H1 (cell line): Measurements from ENCODE around the gene SLC5A2. TPM values are rescaled to one million over a fixed set of nuclear protein-coding genes. Genes with fewer than 3 reads are reported as not detected.
A peak's percentile ranks its signal among the peaks of the same experiment; 100 is the strongest.

Experiments used
- CTBP2 ChIP-seq: IDR thresholded peaks from 2 replicates; pipeline ENCODE4 v1.7.0; 2011; ENCODE audit warnings: borderline replicate concordance, mild to moderate bottlenecking, moderate library complexity, mixed read lengths, low read length; ENCODE audit not compliant: insufficient read depth, insufficient read length
- HDAC6 ChIP-seq: IDR thresholded peaks from one replicate; pipeline ENCODE4 v1.7.1; 2012; ENCODE audit warnings: low read depth, mild to moderate bottlenecking, inconsistent platforms, low read length, moderate library complexity
- NRF1 ChIP-seq: IDR thresholded peaks from 2 replicates; pipeline ENCODE4 v1.6.1; 2011; ENCODE audit warnings: mild to moderate bottlenecking, low read depth, low read length, improper control_type of control experiment
- SIN3A ChIP-seq, 2 experiments: IDR thresholded peaks in 1 of 2; conservative IDR thresholded peaks in 1 of 2; 2 replicates each; pipeline ENCODE4 v1.6.1; 2011 to 2012; ENCODE audit warnings: low read length in 2 of 2, improper control_type of control experiment in 1 of 2, low read depth in 1 of 2, mild to moderate bottlenecking in 1 of 2
- SUZ12 ChIP-seq: fragments of 200-600 bp; sonication (generic); IDR thresholded peaks from 2 replicates; pipeline ENCODE4 v1.6.1; 2012; ENCODE audit warnings: mild to moderate bottlenecking, inconsistent platforms, low read length, moderate library complexity, mixed read lengths
- TEAD4 ChIP-seq: IDR thresholded peaks from 2 replicates; pipeline ENCODE4 v1.6.1; 2012; ENCODE audit warnings: low read depth, low read length, inconsistent platforms, mixed read lengths
- polyA plus RNA-seq, 7 experiments: library from polyadenylated mRNA; depleted of rRNA in 3 of 7; stranded (reverse) in 5 of 7; unstranded in 2 of 7; fragments of >200 nt in 5 of 7; fragments of 200-250 nt in 2 of 7; gene quantifications; 1 replicate in 5 of 7; 2 replicates in 1 of 7; 4 replicates in 1 of 7; pipeline versions ENCODE4 v1.2.1 to v1.2.3, GENCODE V29; 2011 to 2013; ENCODE audit warnings: missing spikeins in 2 of 7, mixed read lengths in 2 of 7
- total RNA-seq: library from RNA; stranded (reverse); fragmentation: NEBNext Ultra II Directional; extraction: Animal tissue kit (Norgen Biotek cat#: 25700); gene quantifications from 2 replicates; pipeline ENCODE4 v1.2.1, GENCODE V29; 2021
- TF ChIP-seq, protein P1 (sequence below): fragments of 300-600 bp; sonication (generic); IDR thresholded peaks from 2 replicates; pipeline ENCODE4 v1.7.1; 2012; ENCODE audit warnings: low read length, moderate library complexity, mild to moderate bottlenecking, inconsistent platforms; ENCODE audit not compliant: insufficient replicate concordance
- TF ChIP-seq, protein P2 (sequence below): IDR thresholded peaks from 2 replicates; pipeline ENCODE4 v1.6.1; 2011; ENCODE audit warnings: low read length, improper control_type of control experiment

Gene SLC5A2
- total and polyA plus RNA-seq, 2 of the 8 experiments (the other 6 are each of a cell fraction or from before 2014, with no cell fraction given) = 0.56 to 4.4 TPM

DNA sequence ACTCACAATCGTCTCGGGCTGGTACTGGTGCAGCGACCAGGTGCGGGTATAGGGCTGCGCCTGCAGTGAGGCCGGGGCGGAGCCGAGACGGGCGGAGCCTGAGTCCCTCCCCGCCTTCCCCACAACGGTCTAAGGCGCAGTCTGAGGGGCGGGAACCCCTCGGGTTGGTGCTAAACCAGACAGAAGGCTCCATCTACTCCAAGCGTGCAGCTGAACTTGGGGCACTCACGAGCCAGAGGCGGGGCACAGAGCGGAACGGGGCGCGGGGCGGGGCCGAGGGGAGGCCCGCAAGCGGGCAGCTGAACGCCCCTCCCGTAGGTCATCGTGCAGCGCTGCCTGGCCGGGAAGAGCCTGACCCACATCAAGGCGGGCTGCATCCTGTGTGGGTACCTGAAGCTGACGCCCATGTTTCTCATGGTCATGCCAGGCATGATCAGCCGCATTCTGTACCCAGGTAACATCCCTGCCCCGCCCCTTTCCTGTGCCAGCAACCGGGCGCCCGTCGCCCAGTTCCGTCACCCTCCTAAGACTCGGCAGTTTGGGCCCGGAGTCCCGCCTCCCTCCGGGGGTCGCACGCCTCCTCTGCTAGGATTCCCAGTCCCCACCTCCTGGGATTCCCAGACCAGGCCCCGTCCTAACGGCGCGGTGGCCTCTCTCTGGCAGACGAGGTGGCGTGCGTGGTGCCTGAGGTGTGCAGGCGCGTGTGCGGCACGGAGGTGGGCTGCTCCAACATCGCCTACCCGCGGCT lies 5.0 kb downstream of the SLC5A2 start (continued):
- TF ChIP-seq NRF1 (no peak), HDAC6 (no peak), CTBP2 (no peak), TEAD4 (no peak), SIN3A (conservative IDR thresholded peaks at IDR 0.05 in 1 of 2, IDR thresholded peaks at IDR 0.05 in 1 of 2; ENCODE audit: low read depth in 1 of 2, low read length in 2 of 2) (no peak), SUZ12 (0 out of 2 replicates have a peak, but pooled peaks have one; percentile 39)
- TF ChIP-seq, protein P1, sequence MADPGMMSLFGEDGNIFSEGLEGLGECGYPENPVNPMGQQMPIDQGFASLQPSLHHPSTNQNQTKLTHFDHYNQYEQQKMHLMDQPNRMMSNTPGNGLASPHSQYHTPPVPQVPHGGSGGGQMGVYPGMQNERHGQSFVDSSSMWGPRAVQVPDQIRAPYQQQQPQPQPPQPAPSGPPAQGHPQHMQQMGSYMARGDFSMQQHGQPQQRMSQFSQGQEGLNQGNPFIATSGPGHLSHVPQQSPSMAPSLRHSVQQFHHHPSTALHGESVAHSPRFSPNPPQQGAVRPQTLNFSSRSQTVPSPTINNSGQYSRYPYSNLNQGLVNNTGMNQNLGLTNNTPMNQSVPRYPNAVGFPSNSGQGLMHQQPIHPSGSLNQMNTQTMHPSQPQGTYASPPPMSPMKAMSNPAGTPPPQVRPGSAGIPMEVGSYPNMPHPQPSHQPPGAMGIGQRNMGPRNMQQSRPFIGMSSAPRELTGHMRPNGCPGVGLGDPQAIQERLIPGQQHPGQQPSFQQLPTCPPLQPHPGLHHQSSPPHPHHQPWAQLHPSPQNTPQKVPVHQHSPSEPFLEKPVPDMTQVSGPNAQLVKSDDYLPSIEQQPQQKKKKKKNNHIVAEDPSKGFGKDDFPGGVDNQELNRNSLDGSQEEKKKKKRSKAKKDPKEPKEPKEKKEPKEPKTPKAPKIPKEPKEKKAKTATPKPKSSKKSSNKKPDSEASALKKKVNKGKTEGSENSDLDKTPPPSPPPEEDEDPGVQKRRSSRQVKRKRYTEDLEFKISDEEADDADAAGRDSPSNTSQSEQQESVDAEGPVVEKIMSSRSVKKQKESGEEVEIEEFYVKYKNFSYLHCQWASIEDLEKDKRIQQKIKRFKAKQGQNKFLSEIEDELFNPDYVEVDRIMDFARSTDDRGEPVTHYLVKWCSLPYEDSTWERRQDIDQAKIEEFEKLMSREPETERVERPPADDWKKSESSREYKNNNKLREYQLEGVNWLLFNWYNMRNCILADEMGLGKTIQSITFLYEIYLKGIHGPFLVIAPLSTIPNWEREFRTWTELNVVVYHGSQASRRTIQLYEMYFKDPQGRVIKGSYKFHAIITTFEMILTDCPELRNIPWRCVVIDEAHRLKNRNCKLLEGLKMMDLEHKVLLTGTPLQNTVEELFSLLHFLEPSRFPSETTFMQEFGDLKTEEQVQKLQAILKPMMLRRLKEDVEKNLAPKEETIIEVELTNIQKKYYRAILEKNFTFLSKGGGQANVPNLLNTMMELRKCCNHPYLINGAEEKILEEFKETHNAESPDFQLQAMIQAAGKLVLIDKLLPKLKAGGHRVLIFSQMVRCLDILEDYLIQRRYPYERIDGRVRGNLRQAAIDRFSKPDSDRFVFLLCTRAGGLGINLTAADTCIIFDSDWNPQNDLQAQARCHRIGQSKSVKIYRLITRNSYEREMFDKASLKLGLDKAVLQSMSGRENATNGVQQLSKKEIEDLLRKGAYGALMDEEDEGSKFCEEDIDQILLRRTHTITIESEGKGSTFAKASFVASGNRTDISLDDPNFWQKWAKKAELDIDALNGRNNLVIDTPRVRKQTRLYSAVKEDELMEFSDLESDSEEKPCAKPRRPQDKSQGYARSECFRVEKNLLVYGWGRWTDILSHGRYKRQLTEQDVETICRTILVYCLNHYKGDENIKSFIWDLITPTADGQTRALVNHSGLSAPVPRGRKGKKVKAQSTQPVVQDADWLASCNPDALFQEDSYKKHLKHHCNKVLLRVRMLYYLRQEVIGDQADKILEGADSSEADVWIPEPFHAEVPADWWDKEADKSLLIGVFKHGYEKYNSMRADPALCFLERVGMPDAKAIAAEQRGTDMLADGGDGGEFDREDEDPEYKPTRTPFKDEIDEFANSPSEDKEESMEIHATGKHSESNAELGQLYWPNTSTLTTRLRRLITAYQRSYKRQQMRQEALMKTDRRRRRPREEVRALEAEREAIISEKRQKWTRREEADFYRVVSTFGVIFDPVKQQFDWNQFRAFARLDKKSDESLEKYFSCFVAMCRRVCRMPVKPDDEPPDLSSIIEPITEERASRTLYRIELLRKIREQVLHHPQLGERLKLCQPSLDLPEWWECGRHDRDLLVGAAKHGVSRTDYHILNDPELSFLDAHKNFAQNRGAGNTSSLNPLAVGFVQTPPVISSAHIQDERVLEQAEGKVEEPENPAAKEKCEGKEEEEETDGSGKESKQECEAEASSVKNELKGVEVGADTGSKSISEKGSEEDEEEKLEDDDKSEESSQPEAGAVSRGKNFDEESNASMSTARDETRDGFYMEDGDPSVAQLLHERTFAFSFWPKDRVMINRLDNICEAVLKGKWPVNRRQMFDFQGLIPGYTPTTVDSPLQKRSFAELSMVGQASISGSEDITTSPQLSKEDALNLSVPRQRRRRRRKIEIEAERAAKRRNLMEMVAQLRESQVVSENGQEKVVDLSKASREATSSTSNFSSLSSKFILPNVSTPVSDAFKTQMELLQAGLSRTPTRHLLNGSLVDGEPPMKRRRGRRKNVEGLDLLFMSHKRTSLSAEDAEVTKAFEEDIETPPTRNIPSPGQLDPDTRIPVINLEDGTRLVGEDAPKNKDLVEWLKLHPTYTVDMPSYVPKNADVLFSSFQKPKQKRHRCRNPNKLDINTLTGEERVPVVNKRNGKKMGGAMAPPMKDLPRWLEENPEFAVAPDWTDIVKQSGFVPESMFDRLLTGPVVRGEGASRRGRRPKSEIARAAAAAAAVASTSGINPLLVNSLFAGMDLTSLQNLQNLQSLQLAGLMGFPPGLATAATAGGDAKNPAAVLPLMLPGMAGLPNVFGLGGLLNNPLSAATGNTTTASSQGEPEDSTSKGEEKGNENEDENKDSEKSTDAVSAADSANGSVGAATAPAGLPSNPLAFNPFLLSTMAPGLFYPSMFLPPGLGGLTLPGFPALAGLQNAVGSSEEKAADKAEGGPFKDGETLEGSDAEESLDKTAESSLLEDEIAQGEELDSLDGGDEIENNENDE = no peak
- TF ChIP-seq, protein P2, sequence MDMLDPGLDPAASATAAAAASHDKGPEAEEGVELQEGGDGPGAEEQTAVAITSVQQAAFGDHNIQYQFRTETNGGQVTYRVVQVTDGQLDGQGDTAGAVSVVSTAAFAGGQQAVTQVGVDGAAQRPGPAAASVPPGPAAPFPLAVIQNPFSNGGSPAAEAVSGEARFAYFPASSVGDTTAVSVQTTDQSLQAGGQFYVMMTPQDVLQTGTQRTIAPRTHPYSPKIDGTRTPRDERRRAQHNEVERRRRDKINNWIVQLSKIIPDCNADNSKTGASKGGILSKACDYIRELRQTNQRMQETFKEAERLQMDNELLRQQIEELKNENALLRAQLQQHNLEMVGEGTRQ = no peak
